Thoracic aorta (tissue), 2 donors: Measurements from ENCODE around the gene PLEKHA5. TPM values are rescaled to one million over a fixed set of nuclear protein-coding genes. Genes with fewer than 3 reads are reported as not detected.
"Not testable (repeated sequence)": the region's sequence is repeated elsewhere in the genome, so short reads cannot be mapped to it uniquely, and the experiment has no call there.

Experiments used
- ATAC-seq: fragments of 150-250 bp; one replicate; pipeline ENCODE4 v1.8.0; 2017; ENCODE audit warnings: low read depth; ENCODE audit not compliant: insufficient number of reproducible peaks, low FRiP score
- DNase-seq: peaks from one replicate; pipeline ENCODE4 v3.0.0-alpha.2; 2020; ENCODE audit warnings: low spot score
- H3K27ac ChIP-seq, 2 donors: fragments of 200-600 bp; sonication (generic); 1 replicate in 1 of 2; 2 replicates in 1 of 2; pipeline ENCODE4 v1.5.1; 2016; ENCODE audit warnings: mild to moderate bottlenecking in 2 of 2, moderate library complexity in 2 of 2
- H3K27me3 ChIP-seq: fragments of 200-600 bp; sonication (generic); replicated peaks from 2 replicates; pipeline ENCODE4 v1.6.0; 2016; ENCODE audit warnings: mild to moderate bottlenecking; ENCODE audit not compliant: insufficient read depth
- H3K36me3 ChIP-seq: fragments of 200-600 bp; sonication (generic); one replicate; pipeline ENCODE4 v1.5.1; 2016
- H3K4me1 ChIP-seq, 2 donors: fragments of 200-600 bp; sonication (generic); 1 replicate in 1 of 2; 2 replicates in 1 of 2; pipeline versions ENCODE4 v1.5.1 to v1.6.0; 2016; ENCODE audit warnings: low read depth in 2 of 2, mild to moderate bottlenecking in 1 of 2; ENCODE audit not compliant: control insufficient read depth in 1 of 2
- H3K4me3 ChIP-seq: fragments of 200-600 bp; sonication (generic); 2 replicates; pipeline ENCODE4 v1.5.1; 2016; ENCODE audit warnings: mild to moderate bottlenecking
- H3K9me3 ChIP-seq: fragments of 200-600 bp; sonication (generic); 2 replicates; pipeline ENCODE4 v1.5.1; 2016
- CTCF ChIP-seq: fragments of 200-600 bp; sonication (generic); IDR thresholded peaks from one replicate; pipeline ENCODE4 v1.5.1; 2019; ENCODE audit warnings: antibody characterized with exemption
- total RNA-seq, 2 donors: library from RNA; depleted of rRNA; stranded (reverse); fragments of >200 nt; gene quantifications; one replicate each; pipeline versions ENCODE4 v1.1.0 to v1.2.3, GENCODE V29; 2016

Gene PLEKHA5
- total RNA-seq, 2 donors from 2014 or later: 18.4 to 27.7 TPM

GRCh38 chr12:19302100-19302640 lies 172.6 kb downstream of the PLEKHA5 start:
- Histone ChIP-seq H3K27me3 (no peaks in the 10 kb centered on the region), H3K4me3 (no peak overlapping the region), H3K27ac (no peak overlapping the region), H3K4me1 (peaks cover 5 to 20% of the 10 kb centered on the region in 2 donors), H3K36me3 (peaks cover 3% of the 10 kb centered on the region), H3K9me3 (no peaks in the 10 kb centered on the region)
- DNase-seq (no peak), ATAC-seq (no peak)
- no peak for TF ChIP-seq CTCF

GRCh38 chr12:19303496-19303895 lies 174.0 kb downstream of the PLEKHA5 start:
- H3K4me1 ChIP-seq: peaks cover 5 to 20% of the 10 kb centered on the region in 2 donors
- DNase-seq: no peak
- H3K36me3 ChIP-seq: peaks cover 3% of the 10 kb centered on the region
- H3K9me3 ChIP-seq: no peaks in the 10 kb centered on the region
- no peaks in the 10 kb centered on the region for H3K27me3 ChIP-seq
- no peak for TF ChIP-seq CTCF
- H3K4me3 ChIP-seq: no peak overlapping the region
- ATAC-seq: no peak
- H3K27ac ChIP-seq: no peak overlapping the region

- Histone ChIP-seq H3K4me3 (no peak overlapping the region), H3K27me3 (no peaks in the 10 kb centered on the region), H3K36me3 (peaks cover 3% of the 10 kb centered on the region), H3K9me3 (no peaks in the 10 kb centered on the region), H3K27ac (no peak overlapping the region), H3K4me1 (peaks cover 0 to 13% of the 10 kb centered on the region in 2 donors)
- DNase-seq (no peak), ATAC-seq (no peak)
- TF ChIP-seq CTCF: no peak
Measured at GRCh38 chr12:19304149-19304750, 174.7 kb downstream of the PLEKHA5 start.

- H3K27ac ChIP-seq, ATAC-seq, DNase-seq, H3K9me3 ChIP-seq, H3K36me3 ChIP-seq, H3K4me3 ChIP-seq, H3K4me1 ChIP-seq, H3K27me3 ChIP-seq: not testable (repeated sequence)
Measured at GRCh38 chr12:19305621-19306020, 176.1 kb downstream of the PLEKHA5 start.

- Histone ChIP-seq H3K36me3 (peaks cover 3% of the 10 kb centered on the region), H3K27me3 (no peaks in the 10 kb centered on the region), H3K27ac (no peak overlapping the region), H3K4me1 (peaks cover 0 to under 1% of the 10 kb centered on the region in 2 donors), H3K9me3 (no peaks in the 10 kb centered on the region), H3K4me3 (no peak overlapping the region)
- no peak for TF ChIP-seq CTCF
- ATAC-seq: no peak
- no peak for DNase-seq
Measured at GRCh38 chr12:19306366-19306765, 176.8 kb downstream of the PLEKHA5 start.

- H3K36me3 ChIP-seq: peaks cover 3% of the 10 kb centered on the region
- no peak overlapping the region for H3K27ac ChIP-seq
- no peak for TF ChIP-seq CTCF
- H3K4me1 ChIP-seq: no peaks in the 10 kb centered on the region
- DNase-seq (no peak), ATAC-seq (no peak)
- H3K4me3 ChIP-seq: no peak overlapping the region
- no peaks in the 10 kb centered on the region for H3K27me3 ChIP-seq
- no peaks in the 10 kb centered on the region for H3K9me3 ChIP-seq
Measured at GRCh38 chr12:19307451-19307850, 177.9 kb downstream of the PLEKHA5 start.
